Stimulated activated CD4-positive, alpha-beta T cell treated with anti-CD3 and anti-CD28 coated beads, TNF-alpha, amount 100 ng/mL, for 48 hours (primary cell): Measurements from ENCODE around the gene TMEM88.
"Not testable (repeated sequence)": the region's sequence is repeated elsewhere in the genome, so short reads cannot be mapped to it uniquely, and the experiment has no call there.

Experiments used
- DNase-seq, 3 donors: peaks; one replicate each; pipeline ENCODE4 v3.0.0-alpha.2; 2020; ENCODE audit warnings: low read depth in 3 of 3

Gene TMEM88, protein sequence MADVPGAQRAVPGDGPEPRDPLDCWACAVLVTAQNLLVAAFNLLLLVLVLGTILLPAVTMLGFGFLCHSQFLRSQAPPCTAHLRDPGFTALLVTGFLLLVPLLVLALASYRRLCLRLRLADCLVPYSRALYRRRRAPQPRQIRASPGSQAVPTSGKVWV

DNA sequence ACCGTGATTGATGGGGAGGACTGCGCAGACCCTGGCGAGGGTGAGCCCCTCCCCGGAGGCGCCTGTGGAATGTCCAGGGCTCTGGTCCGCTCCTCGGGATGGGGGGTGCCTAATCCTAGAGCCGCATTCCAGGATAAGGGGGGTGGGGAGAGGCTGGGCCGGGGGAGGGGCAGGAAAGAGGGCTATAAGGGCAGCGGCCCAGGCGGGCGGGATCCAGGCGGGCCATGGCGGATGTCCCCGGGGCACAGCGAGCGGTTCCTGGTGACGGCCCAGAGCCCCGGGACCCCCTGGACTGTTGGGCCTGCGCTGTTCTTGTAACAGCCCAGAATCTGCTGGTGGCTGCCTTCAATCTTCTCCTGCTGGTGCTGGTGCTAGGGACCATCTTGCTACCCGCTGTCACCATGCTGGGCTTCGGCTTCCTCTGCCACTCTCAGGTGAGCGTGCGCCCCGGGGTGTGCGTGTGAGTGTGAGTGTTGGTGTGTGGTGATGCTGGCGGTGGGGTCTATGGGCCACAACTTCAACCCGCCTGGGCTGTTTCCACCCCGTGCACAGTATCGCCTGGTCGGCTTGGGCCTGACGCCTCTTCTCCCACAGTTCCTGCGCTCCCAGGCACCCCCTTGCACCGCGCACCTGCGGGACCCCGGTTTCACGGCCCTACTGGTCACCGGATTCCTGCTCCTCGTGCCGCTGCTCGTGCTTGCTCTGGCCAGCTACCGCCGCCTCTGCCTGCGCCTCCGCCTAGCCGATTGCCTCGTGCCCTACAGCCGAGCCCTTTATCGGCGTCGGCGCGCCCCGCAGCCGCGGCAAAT lies at the start of gene TMEM88:
TSS of gene TMEM88 (plus strand) at position 216 of the 809 bp plus-strand sequence. CDS start at position 225, 9 bp downstream.
- no peak for DNase-seq

DNA sequence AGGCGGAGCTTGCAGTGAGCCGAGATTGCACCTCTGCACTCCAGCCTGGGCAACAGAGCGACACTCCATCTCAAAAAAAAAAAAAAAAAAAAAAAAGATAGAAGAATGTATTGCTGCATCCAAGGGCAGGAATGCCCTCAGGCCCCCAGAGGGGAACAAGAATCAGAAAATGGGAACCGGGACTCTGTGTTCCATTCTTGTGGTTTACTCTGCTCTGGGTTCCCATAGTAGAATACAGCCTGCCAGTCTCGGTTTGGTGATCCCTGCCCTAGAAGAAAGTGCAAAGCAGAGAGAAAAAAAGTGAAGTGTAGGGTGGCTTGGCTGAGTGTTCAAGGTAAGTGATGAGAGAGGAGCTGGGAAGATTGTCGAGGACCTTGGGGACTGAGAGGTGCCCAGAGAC lies 48.3 kb upstream of the TMEM88 start:
- no peak for DNase-seq

DNA sequence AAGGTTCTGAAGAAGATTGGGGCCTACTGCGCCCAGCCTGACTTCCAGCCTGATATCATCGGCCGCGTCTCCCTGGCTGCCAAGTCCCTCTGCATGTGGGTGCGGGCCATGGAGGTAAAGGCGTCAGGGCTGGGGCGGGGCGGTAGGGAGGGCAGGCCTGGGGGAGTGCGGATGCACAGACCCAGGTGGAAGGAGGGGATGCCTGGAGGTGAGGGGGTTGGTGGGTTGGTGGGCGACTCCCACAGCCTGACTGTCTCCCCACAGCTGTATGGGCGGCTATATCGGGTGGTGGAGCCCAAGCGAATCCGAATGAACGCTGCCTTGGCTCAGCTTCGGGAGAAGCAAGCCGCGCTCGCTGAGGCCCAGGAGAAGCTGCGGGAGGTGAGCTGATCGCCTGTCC lies 47.7 kb upstream of the TMEM88 start:
- no peak for DNase-seq

DNA sequence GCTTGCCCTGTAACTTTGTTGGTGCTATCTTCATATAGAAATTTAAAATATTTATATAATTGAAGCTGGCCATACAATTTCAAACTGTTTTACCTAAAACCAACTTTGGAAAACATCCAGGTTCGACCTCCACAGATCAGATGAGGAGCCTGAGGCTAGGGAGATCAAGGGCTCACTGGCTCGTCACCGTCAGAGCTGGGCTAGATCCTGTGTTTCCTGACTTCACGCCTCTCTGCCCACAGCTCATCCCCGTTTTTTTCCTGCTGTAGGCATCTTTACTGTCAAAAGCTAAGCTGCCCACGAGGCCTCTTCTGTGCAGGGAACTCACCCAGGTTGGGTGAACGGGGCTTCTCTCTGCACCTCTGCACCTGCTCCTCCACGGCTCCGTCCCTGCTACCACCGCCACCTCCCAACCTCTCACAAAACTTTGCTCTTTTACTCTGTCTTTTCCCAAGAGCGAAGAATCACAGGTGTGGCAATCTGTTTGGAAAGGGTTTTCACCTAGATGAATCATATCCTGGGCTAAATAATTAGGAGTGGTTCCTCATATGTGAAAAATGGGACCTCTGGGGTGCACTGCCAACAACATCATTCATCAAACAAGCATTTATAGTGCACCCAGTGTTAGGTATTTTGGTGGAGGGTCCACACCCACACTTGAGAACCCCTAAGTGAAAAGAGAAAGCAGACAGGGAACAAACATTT lies 45.6 kb upstream of the TMEM88 start:
- DNase-seq = no peak

- DNase-seq = not testable (repeated sequence)
Observed at GRCh38 chr17:7809791-7810343, 45.0 kb upstream of the TMEM88 start.

GRCh38 chr17:7811251-7811650 lies 43.6 kb upstream of the TMEM88 start:
- no peak for DNase-seq

DNA sequence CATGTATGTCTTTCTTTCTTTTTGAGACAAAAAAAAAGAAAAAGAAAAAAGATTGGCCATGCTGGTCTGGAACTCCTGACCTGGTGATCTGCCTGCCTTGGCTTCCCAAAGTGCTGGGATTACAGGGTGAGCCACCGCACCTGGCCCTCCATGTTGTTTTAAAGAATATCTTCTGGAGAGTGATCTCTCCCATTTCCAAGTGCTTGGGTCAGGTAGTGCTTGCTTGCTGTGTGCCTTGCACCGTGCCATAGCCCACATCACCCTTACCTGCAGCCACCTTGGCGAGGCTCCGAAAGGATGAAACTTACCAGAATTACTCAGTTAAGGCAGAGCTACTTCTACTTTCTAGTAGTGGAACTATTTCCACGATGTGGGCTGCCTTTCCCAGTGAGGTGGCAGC lies 39.9 kb upstream of the TMEM88 start:
- no peak for DNase-seq

DNA sequence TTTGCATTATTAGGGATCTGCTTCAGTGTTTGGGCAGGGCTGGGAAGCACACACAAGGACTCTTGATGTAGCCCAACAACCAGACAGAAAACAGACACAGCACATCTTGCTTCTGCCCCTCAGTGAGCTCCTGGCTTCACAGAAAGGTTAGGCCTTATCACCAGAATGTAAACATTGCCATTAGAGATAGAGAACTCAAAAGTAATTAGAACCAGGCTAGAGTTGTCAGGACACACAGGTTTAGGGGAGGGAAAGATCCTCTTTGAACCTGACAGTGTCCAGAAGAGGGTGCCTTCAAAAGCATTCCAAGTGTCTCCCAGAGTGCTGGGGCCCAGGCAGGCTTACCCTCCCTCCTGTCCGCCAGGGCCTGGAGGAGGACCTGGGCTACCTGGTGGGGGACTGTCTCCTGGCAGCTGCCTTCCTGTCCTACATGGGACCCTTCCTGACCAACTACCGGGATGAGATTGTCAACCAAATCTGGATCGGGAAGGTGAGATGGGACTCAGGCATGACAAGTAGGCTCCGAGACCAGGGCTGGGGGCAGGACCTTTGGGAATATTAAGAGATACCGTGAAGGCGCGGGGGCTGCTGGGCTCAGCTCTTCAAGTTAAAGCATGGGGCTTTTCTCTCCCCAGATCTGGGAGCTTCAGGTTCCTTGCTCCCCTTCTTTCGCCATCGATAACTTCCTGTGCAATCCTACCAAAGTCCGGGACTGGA lies 37.8 kb upstream of the TMEM88 start:
- DNase-seq = no peak

GRCh38 chr17:7817643-7817964 lies 37.3 kb upstream of the TMEM88 start:
- DNase-seq = no peak

- DNase-seq = no peak
Observed at GRCh38 chr17:7818026-7818425, 36.8 kb upstream of the TMEM88 start.

DNA sequence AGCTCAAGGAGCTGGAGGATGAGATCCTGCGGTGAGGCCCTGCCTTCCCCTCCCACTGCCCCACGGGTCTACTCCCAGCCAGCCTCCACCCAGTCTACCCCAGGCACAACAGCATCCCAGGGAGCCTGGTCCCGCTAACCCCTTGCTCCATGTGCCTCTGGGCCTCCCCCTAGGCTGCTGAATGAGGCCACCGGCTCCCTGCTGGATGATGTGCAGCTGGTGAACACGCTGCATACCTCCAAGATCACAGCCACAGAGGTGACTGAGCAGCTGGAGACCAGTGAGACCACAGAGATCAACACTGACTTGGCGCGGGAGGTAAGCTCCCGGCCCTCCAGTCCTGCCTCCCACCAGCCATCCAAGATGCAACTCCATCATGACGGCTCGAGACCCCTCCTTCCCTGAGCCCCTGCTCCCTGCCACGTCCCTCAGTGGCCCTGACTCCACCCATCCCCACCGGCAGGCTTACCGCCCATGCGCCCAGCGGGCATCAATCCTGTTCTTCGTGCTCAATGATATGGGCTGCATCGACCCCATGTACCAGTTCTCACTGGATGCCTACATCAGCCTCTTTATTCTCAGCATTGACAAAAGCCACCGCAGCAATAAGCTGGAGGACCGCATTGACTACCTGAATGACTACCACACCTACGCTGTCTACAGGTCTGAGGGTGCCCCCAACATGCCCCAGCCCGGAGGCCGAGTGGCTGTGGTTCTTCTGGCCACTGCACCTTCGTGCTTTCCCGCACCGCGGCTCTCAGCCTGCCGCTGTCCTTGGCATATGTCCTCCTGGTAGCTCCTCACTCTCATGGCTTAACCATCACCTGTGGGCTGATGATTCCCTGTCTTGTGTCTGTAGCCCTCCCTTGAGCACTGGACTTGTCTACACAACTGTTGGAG lies 35.9 kb upstream of the TMEM88 start:
- DNase-seq = no peak

DNA sequence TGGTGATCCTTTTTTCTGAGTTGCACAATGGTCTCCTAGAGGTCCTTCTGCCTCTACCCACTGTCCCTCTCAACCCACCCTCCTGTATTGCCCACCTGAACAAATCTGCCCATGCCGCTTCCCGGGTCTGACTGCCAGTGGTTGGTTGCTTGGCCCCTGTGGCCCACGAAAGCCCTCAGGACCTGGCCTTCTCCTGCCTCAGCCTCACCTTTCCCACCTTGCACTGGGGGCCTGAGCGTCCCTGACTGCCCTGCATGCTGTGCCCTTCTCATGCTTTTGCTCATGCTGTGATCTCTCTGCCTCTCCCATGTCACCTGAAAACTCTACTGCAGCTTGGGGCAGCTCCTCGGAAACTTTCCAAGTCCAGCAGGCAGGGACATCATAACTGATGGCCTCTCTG lies 34.6 kb upstream of the TMEM88 start:
- DNase-seq = no peak

DNA sequence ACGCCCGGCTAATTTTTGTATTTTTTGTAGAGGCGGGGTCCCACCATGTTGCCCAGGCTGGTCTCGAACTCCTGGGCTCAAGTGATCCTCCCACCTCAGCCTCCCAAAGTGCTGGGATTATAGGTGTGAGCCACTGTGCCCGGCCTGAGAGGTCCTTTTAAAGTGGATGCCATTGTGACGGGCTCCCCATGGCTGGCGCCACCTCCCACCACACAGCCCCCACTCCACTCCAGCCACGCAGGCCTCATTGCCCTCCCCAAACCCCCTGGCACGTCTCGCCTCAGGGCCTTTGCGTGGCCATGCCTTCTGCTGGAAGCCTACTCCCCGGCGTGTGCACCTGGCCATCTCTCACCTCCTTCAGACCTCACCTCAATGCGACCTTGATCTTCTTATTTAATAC lies 32.7 kb upstream of the TMEM88 start:
- no peak for DNase-seq

- no peak for DNase-seq
Observed at GRCh38 chr17:7823581-7824001, 31.3 kb upstream of the TMEM88 start.

DNA sequence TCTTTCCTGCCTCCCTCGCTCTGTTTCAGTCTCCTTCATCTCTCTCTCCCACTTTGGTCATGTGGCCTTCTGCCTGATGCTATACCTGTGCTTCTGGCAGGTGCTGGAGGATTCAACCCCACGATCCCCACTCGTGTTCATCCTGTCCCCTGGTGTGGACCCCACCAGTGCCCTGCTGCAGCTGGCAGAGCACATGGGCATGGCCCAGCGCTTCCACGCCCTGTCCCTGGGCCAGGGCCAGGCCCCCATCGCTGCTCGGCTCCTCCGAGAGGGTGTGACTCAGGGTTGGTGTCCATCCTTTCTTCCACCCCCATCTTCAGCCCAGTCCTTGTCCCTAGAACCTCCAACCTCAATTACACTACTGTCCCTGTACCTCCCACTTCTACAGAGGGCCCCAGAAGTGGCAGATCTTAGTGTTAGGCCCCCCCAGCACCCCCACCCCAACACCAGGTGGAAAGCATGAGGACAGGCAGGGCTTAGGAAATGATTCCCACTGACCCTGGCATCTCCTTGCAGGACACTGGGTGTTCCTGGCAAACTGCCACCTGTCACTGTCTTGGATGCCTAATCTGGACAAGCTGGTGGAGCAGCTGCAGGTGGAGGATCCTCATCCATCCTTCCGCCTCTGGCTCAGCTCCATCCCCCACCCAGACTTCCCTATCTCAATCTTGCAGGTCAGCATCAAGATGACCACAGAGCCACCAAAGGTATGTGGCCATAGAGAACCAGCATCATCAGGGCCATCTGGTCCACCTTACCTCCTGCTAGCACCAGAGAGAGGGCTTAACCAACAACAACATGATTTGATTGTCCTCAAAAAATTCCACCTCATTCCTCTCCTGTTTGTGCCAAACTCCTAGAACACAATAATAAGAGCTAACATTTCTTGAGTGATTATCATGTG lies 30.6 kb upstream of the TMEM88 start:
- no peak for DNase-seq

GRCh38 chr17:7825206-7825990 lies 29.5 kb upstream of the TMEM88 start:
- DNase-seq = no peak

DNA sequence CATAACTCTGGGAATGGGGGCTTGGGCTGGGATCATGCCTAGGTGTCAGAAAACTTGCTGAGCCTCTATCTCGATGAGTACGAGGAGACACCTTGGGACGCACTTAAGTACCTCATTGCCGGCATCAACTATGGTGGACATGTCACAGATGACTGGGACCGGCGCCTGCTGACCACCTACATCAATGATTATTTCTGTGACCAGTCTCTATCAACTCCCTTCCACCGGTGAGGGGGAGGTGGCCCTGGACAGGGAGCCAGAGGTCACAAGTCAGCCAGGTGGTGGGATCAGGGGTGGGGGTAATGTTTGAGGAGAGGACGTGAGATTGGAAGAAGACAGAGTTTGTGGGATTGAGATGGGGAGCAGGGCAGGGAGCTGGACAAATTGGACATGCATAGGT lies 24.2 kb upstream of the TMEM88 start:
- DNase-seq = no peak

DNA sequence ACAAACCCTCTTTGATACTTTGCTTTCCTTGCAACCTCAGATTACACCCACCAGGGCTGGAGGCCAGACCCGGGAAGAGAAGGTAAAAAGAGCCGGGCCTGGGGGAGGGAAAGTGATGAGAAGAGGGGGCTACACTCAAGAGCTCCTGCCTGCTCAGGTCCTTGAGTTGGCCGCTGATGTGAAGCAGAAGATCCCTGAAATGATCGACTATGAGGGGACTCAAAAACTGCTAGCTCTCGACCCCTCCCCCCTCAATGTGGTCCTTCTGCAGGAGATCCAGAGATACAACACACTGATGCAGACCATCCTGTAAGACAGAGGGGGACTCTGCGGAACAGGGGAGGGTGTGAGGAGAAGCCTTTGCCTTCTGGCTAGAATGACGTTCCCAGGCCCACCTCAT lies 23.6 kb upstream of the TMEM88 start:
- DNase-seq = no peak

DNA sequence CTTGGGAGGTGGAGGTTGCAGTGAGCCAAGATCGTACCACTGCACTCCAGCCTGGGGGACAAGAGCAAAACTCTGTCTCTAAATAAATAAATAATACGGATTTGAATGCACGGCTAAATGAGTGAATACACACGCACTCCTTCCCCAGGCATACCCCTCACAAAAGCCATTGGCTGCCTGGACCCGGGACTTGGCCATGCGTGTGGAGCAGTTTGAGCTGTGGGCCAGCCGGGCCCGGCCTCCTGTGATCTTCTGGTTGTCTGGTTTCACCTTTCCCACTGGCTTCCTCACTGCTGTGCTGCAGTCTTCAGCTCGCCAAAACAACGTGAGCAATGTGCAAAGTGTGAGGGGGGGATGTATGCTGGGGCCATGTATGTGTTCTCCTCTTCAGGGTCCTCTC lies 22.4 kb upstream of the TMEM88 start:
- no peak for DNase-seq
